Esophagus squamous epithelium (tissue), 5 donors: ENCODE measurements around the gene DLGAP1. TPM values are rescaled to one million over a fixed set of nuclear protein-coding genes. Genes with fewer than 3 reads are reported as not detected.

ENCODE experiments used
- DNase-seq: peaks from one replicate; lab custom pipeline; 2025; lab: John Stamatoyannopoulos, UW
- H3K27ac ChIP-seq, 4 donors: fragments of 200-600 bp; sonication (generic); one replicate each; pipeline ENCODE4 v1.5.1; 2016 to 2019; ENCODE audit warnings: mild to moderate bottlenecking in 1 of 4
- H3K27me3 ChIP-seq, 4 donors: fragments of 200-600 bp; sonication (generic); 1 replicate in 3 of 4; 2 replicates in 1 of 4; pipeline versions ENCODE4 v1.5.1 to v1.6.0; 2017 to 2021; ENCODE audit warnings: antibody characterized with exemption in 1 of 4
- H3K36me3 ChIP-seq, 3 donors: fragments of 200-600 bp; sonication (generic); one replicate each; pipeline ENCODE4 v1.5.1; 2016 to 2019
- H3K4me1 ChIP-seq, 3 donors: fragments of 200-600 bp; sonication (generic); one replicate each; pipeline ENCODE4 v1.5.1; 2017 to 2019
- H3K4me3 ChIP-seq, 4 donors: fragments of 200-600 bp; sonication (generic); 1 replicate in 3 of 4; 2 replicates in 1 of 4; pipeline ENCODE4 v1.5.1; 2016 to 2019; ENCODE audit warnings: mild to moderate bottlenecking in 2 of 4, moderate library complexity in 1 of 4
- H3K9me3 ChIP-seq, 3 donors: fragments of 200-600 bp; sonication (generic); one replicate each; pipeline ENCODE4 v1.5.1; 2016 to 2019
- POLR2A ChIP-seq, 4 donors: fragments of 450-650 bp; IDR thresholded peaks; one replicate each; pipeline ENCODE4 v1.6.1; 2017; ENCODE audit warnings: antibody characterized with exemption in 4 of 4, mild to moderate bottlenecking in 4 of 4, moderate library complexity in 3 of 4
- WGBS, 2 donors: methylation state at CpG; one replicate each; pipeline ENCODE4 v1.1.5; 2018; 5-methylcytosine and 5-hydroxymethylcytosine counted together
- intact Hi-C: fragments of 100-400 bp; cut with DNase I; formaldehyde crosslinking; loops from one replicate; pipeline ENCODE4 v1.15.0; 2022
- total RNA-seq, 4 donors: library from RNA; depleted of rRNA; stranded (reverse); fragments of >200 nt; gene quantifications; one replicate each; pipeline ENCODE4 v1.1.0, GENCODE V29; 2016
- TF ChIP-seq, protein P1 (sequence below), 6 experiments: fragments of 450-650 bp in 4 of 6; fragments of 200-600 bp in 2 of 6; sonication (generic) in 2 of 6; IDR thresholded peaks; one replicate each; pipeline ENCODE4 v1.5.1; 2016 to 2019; ENCODE audit warnings: antibody characterized with exemption in 6 of 6, mild to moderate bottlenecking in 4 of 6, moderate library complexity in 4 of 6
- donor health status: DM: yes; HTN: yes; CAD: no.

Gene DLGAP1
- total RNA-seq, 4 donors from 2014 or later = 0.09 to 1.5 (median 0.52) TPM

DNA sequence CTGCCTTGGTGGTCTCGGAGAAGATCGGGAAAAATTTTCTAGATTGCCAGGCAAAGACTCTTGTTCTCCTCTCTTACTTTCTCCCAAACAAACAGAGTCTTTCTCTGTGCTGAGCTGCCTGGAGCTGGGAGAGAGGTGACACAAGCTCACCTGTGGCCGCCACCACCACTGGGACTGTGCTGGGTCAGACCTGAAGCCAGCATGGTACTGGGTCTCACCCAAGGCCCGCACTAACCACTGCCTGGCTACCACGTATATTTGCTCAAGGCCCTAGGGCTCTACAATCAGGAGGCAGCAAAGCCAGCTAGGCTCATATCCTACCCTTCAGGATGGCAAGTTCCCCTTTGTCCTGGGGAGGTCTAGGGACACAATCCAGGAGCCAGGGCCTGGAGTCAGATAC is 312.2 kb downstream of the DLGAP1 start:
- DNase-seq = no peak
- Histone ChIP-seq H3K27me3 (no peaks in the 10 kb centered on the region), H3K4me3 (no peak overlapping the region), H3K36me3 (no peaks in the 10 kb centered on the region), H3K4me1 (no peaks in the 10 kb centered on the region), H3K9me3 (no peaks in the 10 kb centered on the region), H3K27ac (no peak overlapping the region)
- WGBS, 2 donors = 90 to 96% methylated on average over 2 to 5 of the region's 5 CpGs
- intact Hi-C loops = no loop called here
- TF ChIP-seq POLR2A (IDR thresholded peaks at IDR 0.05) = no peak
- TF ChIP-seq, protein P1, sequence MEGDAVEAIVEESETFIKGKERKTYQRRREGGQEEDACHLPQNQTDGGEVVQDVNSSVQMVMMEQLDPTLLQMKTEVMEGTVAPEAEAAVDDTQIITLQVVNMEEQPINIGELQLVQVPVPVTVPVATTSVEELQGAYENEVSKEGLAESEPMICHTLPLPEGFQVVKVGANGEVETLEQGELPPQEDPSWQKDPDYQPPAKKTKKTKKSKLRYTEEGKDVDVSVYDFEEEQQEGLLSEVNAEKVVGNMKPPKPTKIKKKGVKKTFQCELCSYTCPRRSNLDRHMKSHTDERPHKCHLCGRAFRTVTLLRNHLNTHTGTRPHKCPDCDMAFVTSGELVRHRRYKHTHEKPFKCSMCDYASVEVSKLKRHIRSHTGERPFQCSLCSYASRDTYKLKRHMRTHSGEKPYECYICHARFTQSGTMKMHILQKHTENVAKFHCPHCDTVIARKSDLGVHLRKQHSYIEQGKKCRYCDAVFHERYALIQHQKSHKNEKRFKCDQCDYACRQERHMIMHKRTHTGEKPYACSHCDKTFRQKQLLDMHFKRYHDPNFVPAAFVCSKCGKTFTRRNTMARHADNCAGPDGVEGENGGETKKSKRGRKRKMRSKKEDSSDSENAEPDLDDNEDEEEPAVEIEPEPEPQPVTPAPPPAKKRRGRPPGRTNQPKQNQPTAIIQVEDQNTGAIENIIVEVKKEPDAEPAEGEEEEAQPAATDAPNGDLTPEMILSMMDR (IDR thresholded peaks at IDR 0.05) = no peak

DNA sequence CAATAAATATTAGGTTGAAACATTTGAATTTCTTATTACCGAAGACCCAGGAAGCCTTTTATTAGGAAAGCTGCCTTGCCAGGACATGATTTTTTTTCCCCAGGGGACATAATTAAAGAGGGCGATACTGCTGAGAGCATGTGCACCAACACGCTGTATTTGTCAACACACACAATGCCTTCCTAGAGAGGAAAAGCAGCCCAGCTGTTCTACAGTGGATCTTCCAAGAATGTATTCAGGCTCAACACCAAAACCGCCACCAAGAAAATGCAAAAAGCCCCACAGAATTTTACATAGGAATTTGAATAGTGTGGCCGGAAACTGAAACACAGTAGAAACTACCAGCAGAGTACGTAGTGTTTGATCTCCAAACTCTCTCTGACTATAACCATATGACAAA is 320.4 kb downstream of the DLGAP1 start:
- H3K4me1 ChIP-seq = no peaks in the 10 kb centered on the region
- H3K36me3 ChIP-seq = no peaks in the 10 kb centered on the region
- intact Hi-C loops = no loop called here
- no peaks in the 10 kb centered on the region for H3K27me3 ChIP-seq
- no peak overlapping the region for H3K27ac ChIP-seq
- H3K9me3 ChIP-seq = no peaks in the 10 kb centered on the region
- TF ChIP-seq, protein P1 (IDR thresholded peaks at IDR 0.05) = no peak
- no peak for TF ChIP-seq POLR2A (IDR thresholded peaks at IDR 0.05)
- WGBS, 2 donors = 25 to 29% methylated on average over 6 of the region's 6 CpGs
- no peak for DNase-seq
- no peak overlapping the region for H3K4me3 ChIP-seq

DNA sequence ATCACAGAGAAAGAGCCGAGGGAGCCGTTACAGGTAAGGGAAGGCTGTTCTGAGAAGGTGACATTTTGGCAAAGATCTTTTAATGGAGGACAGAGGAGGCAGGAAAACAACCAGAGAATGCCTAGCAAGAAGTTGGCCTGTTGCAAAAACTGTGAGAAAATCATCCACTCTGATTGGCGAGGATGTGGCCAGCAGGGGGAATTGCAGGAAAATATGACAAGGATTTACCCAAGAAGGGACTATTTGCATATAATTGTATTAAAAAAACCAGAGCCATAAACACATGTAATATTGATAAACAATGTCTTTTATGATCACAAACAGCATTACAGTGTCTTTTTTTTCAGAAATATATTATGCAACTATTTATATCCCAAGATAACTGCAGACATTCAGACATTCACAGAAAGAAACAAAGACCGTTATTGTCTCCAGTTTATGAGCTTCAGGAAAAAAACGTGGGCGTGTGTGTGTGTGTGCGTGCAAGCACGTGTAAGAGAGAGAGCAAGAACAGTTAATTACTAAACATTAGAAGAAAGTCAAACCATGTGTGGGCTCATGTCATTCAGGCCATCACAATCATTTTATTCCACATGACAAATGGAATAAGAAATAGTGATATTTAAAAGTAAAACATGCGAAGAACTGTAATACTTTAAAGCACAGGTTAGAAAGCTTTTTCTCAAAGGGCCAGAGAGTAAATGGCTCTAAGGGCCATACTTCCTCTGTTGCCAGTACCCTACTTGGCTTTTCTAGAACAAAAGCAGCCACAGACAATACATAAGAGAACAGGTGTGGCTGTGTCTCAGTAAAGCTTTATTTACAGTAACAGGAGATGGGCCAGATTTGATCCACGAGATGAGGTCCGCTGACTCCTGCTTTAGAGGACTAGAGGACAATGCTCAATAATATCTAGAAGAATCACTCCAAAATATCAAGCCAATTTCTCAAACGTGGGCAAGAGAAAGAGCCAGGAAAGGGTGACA is 324.1 kb downstream of the DLGAP1 start:
- H3K4me1 ChIP-seq = no peaks in the 10 kb centered on the region
- no peaks in the 10 kb centered on the region for H3K9me3 ChIP-seq
- no peaks in the 10 kb centered on the region for H3K27me3 ChIP-seq
- WGBS, 2 donors = 55 to 56% methylated on average over 12 of the region's 12 CpGs
- no peaks in the 10 kb centered on the region for H3K36me3 ChIP-seq
- H3K4me3 ChIP-seq = no peak overlapping the region
- H3K27ac ChIP-seq = no peak overlapping the region
- TF ChIP-seq POLR2A (IDR thresholded peaks at IDR 0.05) = no peak
- TF ChIP-seq, protein P1 (IDR thresholded peaks at IDR 0.05) = no peak
- no peak for DNase-seq
- intact Hi-C loops = no loop called here

DNA sequence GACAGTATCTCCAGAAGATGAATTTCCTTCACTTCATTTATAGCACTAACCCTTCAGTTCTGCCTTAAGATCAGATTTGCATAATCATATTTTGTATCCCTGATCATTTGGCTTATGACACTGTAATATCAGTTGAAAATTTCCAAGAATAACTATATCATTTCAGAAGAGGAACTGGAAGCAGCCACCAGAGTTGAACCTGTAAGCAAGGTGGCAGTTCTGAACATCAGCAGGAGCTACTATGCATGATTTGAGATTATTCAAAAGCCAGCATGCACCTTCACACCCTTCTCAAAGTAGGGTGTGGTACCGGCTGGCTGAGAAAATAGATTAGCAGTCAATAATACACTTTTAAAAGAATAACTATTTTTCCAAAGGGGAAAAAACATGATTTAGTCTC is 328.2 kb downstream of the DLGAP1 start:
- Histone ChIP-seq H3K27me3 (no peaks in the 10 kb centered on the region), H3K4me1 (no peaks in the 10 kb centered on the region), H3K36me3 (no peaks in the 10 kb centered on the region), H3K4me3 (no peak overlapping the region), H3K27ac (no peak overlapping the region), H3K9me3 (no peaks in the 10 kb centered on the region)
- no peak for TF ChIP-seq POLR2A (IDR thresholded peaks at IDR 0.05)
- TF ChIP-seq, protein P1 (IDR thresholded peaks at IDR 0.05) = no peak
- WGBS, 2 donors = 54 to 65% methylated on average over 1 of the region's 1 CpG
- no peak for DNase-seq
- intact Hi-C loops = no loop called here

GRCh38 chr18:4125627-4126230 is 329.4 kb downstream of the DLGAP1 start:
- H3K9me3 ChIP-seq = no peaks in the 10 kb centered on the region
- intact Hi-C loops = no loop called here
- H3K4me1 ChIP-seq = no peaks in the 10 kb centered on the region
- 45 to 66% methylated on average over 6 of the region's 6 CpGs for WGBS, 2 donors
- no peak for DNase-seq
- no peak overlapping the region for H3K27ac ChIP-seq
- H3K27me3 ChIP-seq = no peaks in the 10 kb centered on the region
- no peak overlapping the region for H3K4me3 ChIP-seq
- TF ChIP-seq POLR2A (IDR thresholded peaks at IDR 0.05) = no peak
- TF ChIP-seq, protein P1 (IDR thresholded peaks at IDR 0.05) = no peak
- no peaks in the 10 kb centered on the region for H3K36me3 ChIP-seq
